Breast epithelium (tissue), 4 donors: ENCODE results near the gene MUC22. TPM values are rescaled to one million over a fixed set of nuclear protein-coding genes. Genes with fewer than 3 reads are reported as not detected.

Source experiments
- DNase-seq, 2 donors: peaks; one replicate each; pipeline ENCODE4 v3.0.0-alpha.2; 2019; ENCODE audit warnings: low spot score in 2 of 2
- H3K27ac ChIP-seq, 2 donors: fragments of 200-600 bp; sonication (generic) in 1 of 2; one replicate each; pipeline ENCODE4 v1.5.1; 2016 to 2019; ENCODE audit warnings: mild to moderate bottlenecking in 1 of 2
- H3K27me3 ChIP-seq, 2 donors: fragments of 200-600 bp; sonication (generic) in 1 of 2; one replicate each; pipeline versions ENCODE4 v1.5.1 to v1.6.0; 2017 to 2019; ENCODE audit warnings: control low read depth in 1 of 2, mild to moderate bottlenecking in 1 of 2
- H3K36me3 ChIP-seq: fragments of 200-600 bp; one replicate; pipeline ENCODE4 v1.5.1; 2019
- H3K4me1 ChIP-seq, 2 donors: fragments of 200-600 bp; sonication (generic); one replicate each; pipeline ENCODE4 v1.5.1; 2016 to 2019; ENCODE audit warnings: control low read depth in 1 of 2
- H3K4me3 ChIP-seq, 3 donors: fragments of 200-600 bp; sonication (generic); 1 replicate in 2 of 3; 2 replicates in 1 of 3; pipeline ENCODE4 v1.5.1; 2016 to 2019; ENCODE audit warnings: mild to moderate bottlenecking in 3 of 3, moderate library complexity in 2 of 3
- H3K9me3 ChIP-seq, 2 donors: fragments of 200-600 bp; sonication (generic) in 1 of 2; one replicate each; pipeline ENCODE4 v1.5.1; 2016 to 2019; ENCODE audit warnings: control low read depth in 1 of 2
- CTCF ChIP-seq, 3 donors: fragments of 450-650 bp; IDR thresholded peaks; one replicate each; pipeline ENCODE4 v1.5.1; 2016 to 2017; ENCODE audit warnings: antibody characterized with exemption in 3 of 3, mild to moderate bottlenecking in 3 of 3, moderate library complexity in 3 of 3
- POLR2A ChIP-seq: fragments of 450-650 bp; IDR thresholded peaks from one replicate; pipeline ENCODE4 v1.6.1; 2016; ENCODE audit warnings: antibody characterized with exemption, mild to moderate bottlenecking, moderate library complexity
- POLR2AphosphoS5 ChIP-seq, 3 donors: sonication (generic); formaldehyde crosslinking; IDR thresholded peaks; one replicate each; pipeline ENCODE4 v1.6.1; 2017; ENCODE audit warnings: antibody characterized with exemption in 3 of 3
- intact Hi-C: fragments of 100-400 bp; cut with DNase I; formaldehyde crosslinking; loops from one replicate; pipeline ENCODE4 v1.15.1; 2023; ENCODE audit warnings: low total_unique reads
- total RNA-seq, 3 donors: library from RNA; depleted of rRNA; stranded (reverse); fragments of >200 nt; gene quantifications; one replicate each; pipeline ENCODE4 v1.1.0, GENCODE V29; 2016

MUC22 gene
- total RNA-seq, 3 donors from 2014 or later, result not detected

- Histone ChIP-seq H3K4me1 (no peaks in the 10 kb centered on the region), H3K27ac (no peak overlapping the region), H3K27me3 (no peaks in the 10 kb centered on the region), H3K4me3 (peak overlapping the region in 2 of 3 donors; percentile 33 to 55), H3K9me3 (no peaks in the 10 kb centered on the region), H3K36me3 (no peaks in the 10 kb centered on the region)
- TF ChIP-seq POLR2A (no peak), CTCF (IDR thresholded peaks at IDR 0.05) (peak; percentile 58 to 75 (median 71))
- intact Hi-C loops, result loop anchor here (10.0 kb wide), 1 partner anchor 165 kb away; the partner anchor contains the start of gene VARS2
- DNase-seq, result peak; percentile 50 to 60
These were observed 69.5 kb downstream of the MUC22 start for GRCh38 chr6:31079656-31080261.

- no peaks in the 10 kb centered on the region for H3K27me3 ChIP-seq
- H3K4me3 ChIP-seq, result no peak overlapping the region
- H3K36me3 ChIP-seq, result no peaks in the 10 kb centered on the region
- DNase-seq, result peak in 1 of 2 donors; percentile 71
- TF ChIP-seq POLR2A, result no peak
- no peak for TF ChIP-seq POLR2AphosphoS5 (IDR thresholded peaks at IDR 0.05)
- no peak for TF ChIP-seq CTCF (IDR thresholded peaks at IDR 0.05)
- intact Hi-C loops, result no loop called here
- H3K4me1 ChIP-seq, result no peaks in the 10 kb centered on the region
- H3K9me3 ChIP-seq, result no peaks in the 10 kb centered on the region
- H3K27ac ChIP-seq, result no peak overlapping the region
These were observed 71.6 kb downstream of the MUC22 start for GRCh38 chr6:31081872-31082271.

- Histone ChIP-seq H3K36me3 (no peaks in the 10 kb centered on the region), H3K4me3 (no peak overlapping the region), H3K9me3 (no peaks in the 10 kb centered on the region), H3K27ac (no peak overlapping the region), H3K27me3 (no peaks in the 10 kb centered on the region), H3K4me1 (no peaks in the 10 kb centered on the region)
- TF ChIP-seq POLR2A (no peak), POLR2AphosphoS5 (IDR thresholded peaks at IDR 0.05) (no peak), CTCF (IDR thresholded peaks at IDR 0.05) (no peak)
- intact Hi-C loops, result no loop called here
- no peak for DNase-seq
These were observed 73.6 kb downstream of the MUC22 start for GRCh38 chr6:31083742-31084354.

Other genes with a start within 250 kb of the MUC22 start
- gene DDR1, start 126.0 kb upstream of the MUC22 start, total RNA-seq, result 100 to 1,000 TPM in 1 of 3 donors, 10 to 100 TPM in 2; 18.1 to 149 (median 72.1) TPM
- 10 to 100 TPM; 10.4 to 13.4 (median 11.1) TPM for gene GTF2H4, start 102.3 kb upstream of the MUC22 start, total RNA-seq
- 10 to 100 TPM; 15.7 to 19.2 (median 16.8) TPM for gene VARS2, start 96.2 kb upstream of the MUC22 start, total RNA-seq
- gene SFTA2, start 78.3 kb upstream of the MUC22 start, total RNA-seq, result not detected
- not detected for gene MUCL3, start 69.5 kb upstream of the MUC22 start, total RNA-seq
- gene MUC21, start 26.8 kb upstream of the MUC22 start, total RNA-seq, result not detected
- gene C6orf15, start 102.1 kb downstream of the MUC22 start, total RNA-seq, result under 1 TPM in 1 of 3 donors, not detected in 2; 0.59 TPM
- gene PSORS1C1, start 104.3 kb downstream of the MUC22 start, total RNA-seq, result 1 to 10 TPM in 2 of 3 donors, under 1 TPM in 1; 0.48 to 2.0 (median 1.9) TPM
- under 1 TPM in 1 of 3 donors, not detected in 2; 0.59 TPM for gene CDSN, start 110.0 kb downstream of the MUC22 start, total RNA-seq
- not detected for gene PSORS1C2, start 128.6 kb downstream of the MUC22 start, total RNA-seq
- 10 to 100 TPM; 10.9 to 17.1 (median 17.0) TPM for gene CCHCR1, start 147.3 kb downstream of the MUC22 start, total RNA-seq
- gene TCF19, start 148.1 kb downstream of the MUC22 start, total RNA-seq, result 1 to 10 TPM; 2.3 to 8.5 (median 6.1) TPM
- gene POU5F1, start 160.2 kb downstream of the MUC22 start, total RNA-seq, result 1 to 10 TPM in 1 of 3 donors, under 1 TPM in 2; 0.64 to 4.5 (median 0.98) TPM